CD14-positive monocyte (primary cell): ENCODE results near the gene CHN2. TPM values are rescaled to one million over a fixed set of nuclear protein-coding genes. Genes with fewer than 3 reads are reported as not detected.

Source experiments
- DNase-seq, 3 donors: peaks; one replicate each; pipeline ENCODE4 v3.0.0-alpha.2; 2011 to 2022
- H2AFZ ChIP-seq: 2 replicates; pipeline ENCODE4 v1.6.0; 2012; ENCODE audit warnings: mild to moderate bottlenecking, low read depth, low read length, inconsistent platforms; ENCODE audit not compliant: insufficient read depth, poor library complexity, severe bottlenecking
- H3K27ac ChIP-seq, 2 donors: 1 replicate in 1 of 2; 2 replicates in 1 of 2; pipeline ENCODE4 v1.5.1; 2012 to 2013; ENCODE audit warnings: low read length in 2 of 2, control low read depth in 1 of 2, inconsistent platforms in 1 of 2, low read depth in 1 of 2, mild to moderate bottlenecking in 1 of 2
- H3K27me3 ChIP-seq, 2 donors: one replicate each; pipeline versions ENCODE4 v1.6.0 to v1.6.1; 2011 to 2013; ENCODE audit warnings: low read length in 2 of 2; ENCODE audit not compliant: control insufficient read depth in 2 of 2, insufficient read depth in 2 of 2
- H3K36me3 ChIP-seq, 2 donors: replicated peaks in 1 of 2; 1 replicate in 1 of 2; 2 replicates in 1 of 2; pipeline versions ENCODE4 v1.5.1 to v1.6.1; 2012 to 2013; ENCODE audit warnings: low read length in 2 of 2, control low read depth in 1 of 2, inconsistent platforms in 1 of 2, mild to moderate bottlenecking in 1 of 2; ENCODE audit not compliant: insufficient read depth in 2 of 2, control insufficient read depth in 1 of 2
- H3K4me1 ChIP-seq, 2 donors: 1 replicate in 1 of 2; 2 replicates in 1 of 2; pipeline versions ENCODE4 v1.5.1 to v1.6.1; 2012 to 2013; ENCODE audit warnings: low read length in 2 of 2, control low read depth in 1 of 2, inconsistent platforms in 1 of 2, mild to moderate bottlenecking in 1 of 2, moderate library complexity in 1 of 2; ENCODE audit not compliant: insufficient read depth in 2 of 2, control insufficient read depth in 1 of 2
- H3K4me2 ChIP-seq: replicated peaks from 2 replicates; pipeline ENCODE3; 2012; ENCODE audit warnings: low read length, moderate library complexity, mild to moderate bottlenecking; ENCODE audit not compliant: poor library complexity, severe bottlenecking; ENCODE audit errors: extremely low read depth
- H3K4me3 ChIP-seq, 3 experiments: fragments of 200-600 bp in 1 of 3; sonication (generic) in 1 of 3; replicated peaks in 1 of 3; 1 replicate in 2 of 3; 2 replicates in 1 of 3; pipeline ENCODE4 v1.5.1; 2011 to 2013; ENCODE audit warnings: low read length in 3 of 3, mild to moderate bottlenecking in 3 of 3, control low read depth in 2 of 3, low read depth in 2 of 3, inconsistent platforms in 1 of 3, moderate library complexity in 1 of 3
- H3K79me2 ChIP-seq: 2 replicates; pipeline ENCODE4 v1.6.0; 2012; ENCODE audit warnings: mild to moderate bottlenecking, control low read depth, inconsistent platforms, low read length, moderate library complexity; ENCODE audit not compliant: insufficient read depth
- H3K9ac ChIP-seq: 2 replicates; pipeline ENCODE4 v1.6.0; 2017; ENCODE audit warnings: low read length, mild to moderate bottlenecking; ENCODE audit not compliant: insufficient read depth, poor library complexity, severe bottlenecking
- H3K9me3 ChIP-seq, 2 donors: replicated peaks in 1 of 2; 1 replicate in 1 of 2; 2 replicates in 1 of 2; pipeline versions ENCODE4 v1.5.1 to v1.6.1; 2012 to 2013; ENCODE audit warnings: low read length in 2 of 2, control low read depth in 1 of 2; ENCODE audit not compliant: control insufficient read depth in 1 of 2, insufficient read depth in 1 of 2
- H4K20me1 ChIP-seq: 2 replicates; pipeline ENCODE4 v1.6.0; 2012; ENCODE audit warnings: mild to moderate bottlenecking, low read length, control low read depth, moderate library complexity; ENCODE audit not compliant: insufficient read depth
- H3K27ac Mint-ChIP-seq, 7 donors: one replicate each; pipeline ENCODE4 v1.8.0; 2020; ENCODE audit warnings: mild to moderate bottlenecking in 7 of 7, mixed read lengths in 7 of 7, moderate library complexity in 6 of 7, inconsistent platforms in 2 of 7
- H3K27me3 Mint-ChIP-seq, 3 donors: one replicate each; pipeline ENCODE4 v1.8.0; 2021 to 2022; ENCODE audit warnings: low read depth in 3 of 3, mild to moderate bottlenecking in 3 of 3, mixed read lengths in 3 of 3, moderate library complexity in 3 of 3, inconsistent platforms in 1 of 3
- H3K36me3 Mint-ChIP-seq, 2 donors: one replicate each; pipeline ENCODE4 v1.8.0; 2020; ENCODE audit warnings: mixed read lengths in 2 of 2, inconsistent platforms in 1 of 2, mild to moderate bottlenecking in 1 of 2
- H3K4me1 Mint-ChIP-seq: one replicate; pipeline ENCODE4 v1.8.0; 2020; ENCODE audit warnings: mild to moderate bottlenecking, mixed read lengths
- H3K4me3 Mint-ChIP-seq, 2 donors: one replicate each; pipeline ENCODE4 v1.8.0; 2020; ENCODE audit warnings: mild to moderate bottlenecking in 2 of 2, mixed read lengths in 2 of 2, moderate library complexity in 1 of 2
- H3K9me3 Mint-ChIP-seq, 7 donors: one replicate each; pipeline ENCODE4 v1.8.0; 2020 to 2022; ENCODE audit warnings: mixed read lengths in 7 of 7, mild to moderate bottlenecking in 6 of 7, moderate library complexity in 6 of 7, inconsistent platforms in 2 of 7
- WGBS: methylation state at CpG from one replicate; pipeline ENCODE4 v1.1.5; 2013; ENCODE audit warnings: missing lambda C conversion rate; ENCODE audit not compliant: insufficient coverage; 5-methylcytosine and 5-hydroxymethylcytosine counted together
- intact Hi-C, 2 donors: fragments of 100-400 bp; cut with micrococcal nuclease; formaldehyde crosslinking; loops; one replicate each; pipeline versions ENCODE4 v1.15.0 to v1.15.1; 2023
- polyA plus RNA-seq, 3 donors: library from polyadenylated mRNA; depleted of rRNA in 1 of 3; unstranded in 2 of 3; stranded (reverse) in 1 of 3; fragments of 300-500 nt in 2 of 3; fragments of >200 nt in 1 of 3; fragmentation: Illumina TruSeq in 2 of 3; gene quantifications; 1 replicate in 2 of 3; 2 replicates in 1 of 3; pipeline ENCODE4 v1.2.3, GENCODE V29; 2012 to 2021
- TF ChIP-seq, protein P1 (sequence below): fragments of 200-600 bp; IDR thresholded peaks from one replicate; pipeline ENCODE4 v1.8.0; 2022; ENCODE audit warnings: antibody characterized with exemption, mild to moderate bottlenecking

CHN2 gene
- polyA plus RNA-seq, 3 donors = 26.6 to 66.5 (median 44.8) TPM

DNA sequence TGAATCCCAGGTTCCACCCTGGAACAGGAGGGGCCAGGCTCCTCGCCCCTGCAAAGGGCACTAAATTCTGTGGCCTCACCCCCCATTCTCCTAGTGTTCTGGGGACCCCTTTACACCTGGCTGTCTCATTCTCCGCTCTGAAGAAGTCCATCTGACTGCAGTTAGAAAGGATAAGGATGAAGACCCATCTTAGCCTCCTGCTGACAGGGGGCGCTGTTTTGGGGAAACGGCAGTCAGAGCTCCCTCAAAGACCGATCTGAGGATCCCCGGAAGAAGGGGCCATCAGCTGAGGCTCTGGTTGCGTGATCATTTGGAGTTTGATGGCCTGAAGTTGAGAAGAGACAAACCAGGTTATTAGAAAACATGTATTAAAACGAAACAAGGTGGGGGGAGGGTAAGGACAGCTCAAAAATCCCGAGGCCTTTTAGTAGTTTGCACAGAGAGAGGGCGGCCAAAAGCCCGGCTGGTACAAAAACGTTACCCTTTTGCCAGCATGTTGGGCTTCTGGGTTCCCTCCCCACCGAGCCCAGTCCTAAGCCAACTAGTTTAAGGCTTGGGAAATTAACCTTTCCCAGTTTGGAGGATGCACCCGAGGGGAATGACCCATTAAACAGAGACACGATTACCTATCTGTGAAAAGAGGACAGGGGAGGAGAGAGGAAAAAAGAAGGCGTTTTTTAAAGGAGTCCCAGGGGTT is 102.8 kb downstream of the CHN2 start:
- Histone ChIP-seq H3K27me3 (no peaks in the 10 kb centered on the region), H3K4me1 (peaks cover 11 to 13% of the 10 kb centered on the region in 2 donors), H3K79me2 (no peaks in the 10 kb centered on the region), H3K4me3 (no peak overlapping the region), H3K9ac (no peak overlapping the region), H2AFZ (no peak overlapping the region), H4K20me1 (peaks cover 74% of the 10 kb centered on the region), H3K36me3 (peaks cover 0 to 3% of the 10 kb centered on the region in 2 donors), H3K9me3 (no peaks in the 10 kb centered on the region), H3K27ac (no peak overlapping the region), H3K4me2 (no peak overlapping the region)
- WGBS = 97% methylated on average over 9 of the region's 16 CpGs
- no peak for DNase-seq
- H3K4me3 Mint-ChIP-seq = no peak overlapping the region
- intact Hi-C loops = no loop called here
- H3K27me3 Mint-ChIP-seq = peaks cover 0 to 2% (median 1%) of the 10 kb centered on the region in 3 donors
- H3K36me3 Mint-ChIP-seq = peaks cover 17 to 21% of the 10 kb centered on the region in 2 donors
- peaks cover 0 to 3% (median 2%) of the 10 kb centered on the region in 7 donors for H3K9me3 Mint-ChIP-seq
- peak overlapping the region in 1 of 7 donors; percentile 61 for H3K27ac Mint-ChIP-seq
- TF ChIP-seq, protein P1, sequence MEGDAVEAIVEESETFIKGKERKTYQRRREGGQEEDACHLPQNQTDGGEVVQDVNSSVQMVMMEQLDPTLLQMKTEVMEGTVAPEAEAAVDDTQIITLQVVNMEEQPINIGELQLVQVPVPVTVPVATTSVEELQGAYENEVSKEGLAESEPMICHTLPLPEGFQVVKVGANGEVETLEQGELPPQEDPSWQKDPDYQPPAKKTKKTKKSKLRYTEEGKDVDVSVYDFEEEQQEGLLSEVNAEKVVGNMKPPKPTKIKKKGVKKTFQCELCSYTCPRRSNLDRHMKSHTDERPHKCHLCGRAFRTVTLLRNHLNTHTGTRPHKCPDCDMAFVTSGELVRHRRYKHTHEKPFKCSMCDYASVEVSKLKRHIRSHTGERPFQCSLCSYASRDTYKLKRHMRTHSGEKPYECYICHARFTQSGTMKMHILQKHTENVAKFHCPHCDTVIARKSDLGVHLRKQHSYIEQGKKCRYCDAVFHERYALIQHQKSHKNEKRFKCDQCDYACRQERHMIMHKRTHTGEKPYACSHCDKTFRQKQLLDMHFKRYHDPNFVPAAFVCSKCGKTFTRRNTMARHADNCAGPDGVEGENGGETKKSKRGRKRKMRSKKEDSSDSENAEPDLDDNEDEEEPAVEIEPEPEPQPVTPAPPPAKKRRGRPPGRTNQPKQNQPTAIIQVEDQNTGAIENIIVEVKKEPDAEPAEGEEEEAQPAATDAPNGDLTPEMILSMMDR = no peak
- peaks cover 11% of the 10 kb centered on the region for H3K4me1 Mint-ChIP-seq

DNA sequence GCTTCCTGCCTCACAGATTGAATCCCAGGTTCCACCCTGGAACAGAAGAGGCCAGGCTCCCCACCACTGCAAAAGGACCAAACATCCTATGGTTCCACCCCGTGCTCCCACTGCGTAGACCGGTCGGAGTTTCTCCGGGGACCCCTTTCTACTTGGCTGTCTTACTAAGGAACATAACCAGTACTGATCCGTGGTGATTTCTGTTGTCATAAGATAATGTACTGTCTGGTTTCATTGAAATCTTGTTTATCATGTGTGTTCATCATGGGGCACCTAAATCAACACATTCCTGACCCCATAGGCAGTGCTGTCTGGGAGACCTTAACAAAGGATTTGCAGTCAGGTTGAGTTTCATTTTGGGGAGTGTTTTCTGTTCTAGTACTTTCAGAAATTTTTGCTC is 104.5 kb downstream of the CHN2 start:
- Histone ChIP-seq H3K4me2 (no peak overlapping the region), H3K9ac (no peak overlapping the region), H3K4me1 (peaks cover 11 to 14% of the 10 kb centered on the region in 2 donors), H3K27me3 (no peaks in the 10 kb centered on the region), H3K79me2 (no peaks in the 10 kb centered on the region), H4K20me1 (peaks cover 71% of the 10 kb centered on the region), H3K36me3 (peaks cover 0 to 3% of the 10 kb centered on the region in 2 donors), H2AFZ (no peak overlapping the region), H3K27ac (no peak overlapping the region), H3K4me3 (no peak overlapping the region), H3K9me3 (no peaks in the 10 kb centered on the region)
- WGBS = no CpG with 5 or more reads among the region's 6 CpGs
- Mint-ChIP-seq H3K27me3 (peaks cover 0 to 2% (median 1%) of the 10 kb centered on the region in 3 donors), H3K4me3 (no peak overlapping the region), H3K4me1 (peaks cover 15% of the 10 kb centered on the region), H3K9me3 (peaks cover 0 to 3% (median 2%) of the 10 kb centered on the region in 7 donors), H3K27ac (peak overlapping the region in 1 of 7 donors; percentile 50), H3K36me3 (peaks cover 9 to 16% of the 10 kb centered on the region in 2 donors)
- DNase-seq = no peak
- intact Hi-C loops = no loop called here
- TF ChIP-seq, protein P1 = no peak
